Trophoblast cell (in vitro differentiated cells and primary cell): ENCODE results near the gene MRPL2.

ENCODE experiments used
- DNase-seq, 2 donors: peaks; one replicate each; pipeline ENCODE4 v3.0.0-alpha.2; 2016
- H2AFZ ChIP-seq: 2 replicates; pipeline ENCODE4 v1.6.1; 2013; ENCODE audit warnings: low read length, moderate library complexity, mild to moderate bottlenecking; ENCODE audit not compliant: insufficient read depth, poor library complexity
- H2AK5ac ChIP-seq: 2 replicates; pipeline ENCODE4 v1.6.1; 2013; ENCODE audit warnings: mild to moderate bottlenecking, low read length
- H2BK120ac ChIP-seq: 2 replicates; pipeline ENCODE4 v1.6.1; 2013; ENCODE audit warnings: low read length, mild to moderate bottlenecking, moderate library complexity; ENCODE audit not compliant: insufficient read depth, poor library complexity
- H2BK12ac ChIP-seq: 2 replicates; pipeline ENCODE4 v1.6.1; 2013; ENCODE audit warnings: mild to moderate bottlenecking, low read length, moderate library complexity
- H2BK5ac ChIP-seq: 2 replicates; pipeline ENCODE4 v1.6.1; 2013; ENCODE audit warnings: low read length, low read depth, moderate library complexity, mild to moderate bottlenecking; ENCODE audit not compliant: poor library complexity
- H3K14ac ChIP-seq: 2 replicates; pipeline ENCODE4 v1.6.1; 2013; ENCODE audit warnings: mild to moderate bottlenecking, low read length
- H3K18ac ChIP-seq: 2 replicates; pipeline ENCODE4 v1.6.1; 2013; ENCODE audit warnings: mild to moderate bottlenecking, low read length
- H3K23ac ChIP-seq: 2 replicates; pipeline ENCODE4 v1.6.1; 2013; ENCODE audit warnings: low read length
- H3K27ac ChIP-seq: 2 replicates; pipeline ENCODE4 v1.5.1; 2013; ENCODE audit warnings: low read depth, mild to moderate bottlenecking, inconsistent platforms, low read length, moderate library complexity
- H3K27me3 ChIP-seq: 2 replicates; pipeline ENCODE4 v1.6.1; 2013; ENCODE audit warnings: inconsistent platforms, mild to moderate bottlenecking, low read length, moderate library complexity; ENCODE audit not compliant: insufficient read depth
- H3K36me3 ChIP-seq, 2 experiments: 1 replicate in 1 of 2; 2 replicates in 1 of 2; pipeline ENCODE4 v1.6.1; 2013; ENCODE audit warnings: low read length in 2 of 2, mild to moderate bottlenecking in 2 of 2, moderate library complexity in 1 of 2; ENCODE audit not compliant: insufficient read depth in 2 of 2, control insufficient read depth in 1 of 2
- H3K4ac ChIP-seq: 2 replicates; pipeline ENCODE4 v1.6.1; 2013; ENCODE audit warnings: low read depth, mild to moderate bottlenecking, low read length, moderate library complexity
- H3K4me1 ChIP-seq, 2 experiments: 1 replicate in 1 of 2; 2 replicates in 1 of 2; pipeline ENCODE4 v1.6.1; 2013; ENCODE audit warnings: low read length in 2 of 2, mild to moderate bottlenecking in 2 of 2, moderate library complexity in 1 of 2; ENCODE audit not compliant: insufficient read depth in 2 of 2, control insufficient read depth in 1 of 2
- H3K4me2 ChIP-seq: 2 replicates; pipeline ENCODE4 v1.6.1; 2013; ENCODE audit warnings: inconsistent platforms, mild to moderate bottlenecking, low read length, moderate library complexity
- H3K4me3 ChIP-seq: 2 replicates; pipeline ENCODE4 v1.5.1; 2013; ENCODE audit warnings: mild to moderate bottlenecking, low read depth, low read length, inconsistent platforms
- H3K79me1 ChIP-seq: one replicate; pipeline ENCODE4 v1.6.1; 2013; ENCODE audit warnings: low read length
- H3K79me2 ChIP-seq: 2 replicates; pipeline ENCODE4 v1.6.1; 2013; ENCODE audit warnings: low read length, mild to moderate bottlenecking; ENCODE audit not compliant: control insufficient read depth, insufficient read depth, poor library complexity
- H3K9ac ChIP-seq: 2 replicates; pipeline ENCODE4 v1.6.1; 2013; ENCODE audit warnings: mild to moderate bottlenecking, low read length
- H3K9me3 ChIP-seq: 2 replicates; pipeline ENCODE4 v1.6.1; 2013; ENCODE audit warnings: low read depth, mild to moderate bottlenecking, control low read depth, inconsistent platforms, low read length; ENCODE audit not compliant: insufficient read depth
- H4K12ac ChIP-seq: 2 replicates; pipeline ENCODE4 v1.6.1; 2013; ENCODE audit warnings: low read depth, mild to moderate bottlenecking, low read length, moderate library complexity
- H4K8ac ChIP-seq: 2 replicates; pipeline ENCODE4 v1.6.1; 2013; ENCODE audit warnings: low read depth, mild to moderate bottlenecking, low read length, moderate library complexity
- H4K91ac ChIP-seq: one replicate; pipeline ENCODE4 v1.6.1; 2013; ENCODE audit warnings: low read depth, mild to moderate bottlenecking, low read length, moderate library complexity
- WGBS: extraction: QIAGEN DNeasy Blood & Tissue Kit; methylation state at CpG from one replicate; pipeline ENCODE4 v1.1.7; 2013; ENCODE audit warnings: missing lambda C conversion rate; ENCODE audit not compliant: insufficient read length, insufficient coverage; ENCODE audit errors: extremely low coverage; 5-methylcytosine and 5-hydroxymethylcytosine counted together

The MRPL2 gene

GRCh38 chr6:43054206-43054943 lies 4.9 kb downstream of the MRPL2 start:
- Histone ChIP-seq H2BK120ac (peak overlapping the region; percentile 57), H2AK5ac (peak overlapping the region; percentile 99), H3K27me3 (no peaks in the 10 kb centered on the region), H3K4me2 (peak overlapping the region; percentile 72), H2BK5ac (peak overlapping the region; percentile 8), H3K9me3 (no peaks in the 10 kb centered on the region), H3K18ac (peak overlapping the region; percentile 70), H3K4me3 (no peak overlapping the region), H3K4ac (peak overlapping the region; percentile 74), H2AFZ (peak overlapping the region; percentile 73), H2BK12ac (peak overlapping the region; percentile 89), H3K23ac (no peak overlapping the region), H3K9ac (no peak overlapping the region), H3K27ac (peak overlapping the region; percentile 57), H3K36me3 (peaks cover 23 to 33% of the 10 kb centered on the region in 2 experiments), H3K14ac (peak overlapping the region; percentile 65), H3K4me1 (peaks cover 21 to 43% of the 10 kb centered on the region in 2 experiments), H4K91ac (peak overlapping the region; percentile 85), H4K8ac (peak overlapping the region; percentile 91), H4K12ac (peak overlapping the region; percentile 20), H3K79me2 (peaks cover 10% of the 10 kb centered on the region), H3K79me1 (peaks cover 12% of the 10 kb centered on the region)
- no CpG with 5 or more reads among the region's 17 CpGs for WGBS
- no peak for DNase-seq

- Histone ChIP-seq H2BK12ac (peak within 1 kb of the TSS; percentile 89), H4K91ac (peak within 1 kb of the TSS; percentile 100), H3K79me2 (peaks cover 8% of the 10 kb centered on the region), H3K14ac (peak within 1 kb of the TSS; percentile 100), H3K79me1 (peaks cover 9% of the 10 kb centered on the region), H3K4me1 (peaks cover 21 to 43% of the 10 kb centered on the region in 2 experiments), H3K36me3 (peaks cover 26 to 36% of the 10 kb centered on the region in 2 experiments), H4K8ac (peak within 1 kb of the TSS; percentile 100), H3K27me3 (no peaks in the 10 kb centered on the region), H3K4ac (peak within 1 kb of the TSS; percentile 99), H3K4me3 (peak within 1 kb of the TSS; percentile 76), H3K23ac (no peak within 1 kb of the TSS), H4K12ac (peak within 1 kb of the TSS; percentile 97), H2BK5ac (peak within 1 kb of the TSS; percentile 96), H3K27ac (peak within 1 kb of the TSS; percentile 94), H2AK5ac (peak within 1 kb of the TSS; percentile 99), H3K18ac (peak within 1 kb of the TSS; percentile 99), H3K4me2 (peak within 1 kb of the TSS; percentile 72), H2BK120ac (peak within 1 kb of the TSS; percentile 97), H2AFZ (peak within 1 kb of the TSS; percentile 73), H3K9me3 (no peaks in the 10 kb centered on the region), H3K9ac (peak within 1 kb of the TSS; percentile 92)
- peak; percentile 86 to 93 for DNase-seq
- no CpG with 5 or more reads among the region's 45 CpGs for WGBS
Observed at GRCh38 chr6:43053545-43054205, 5.6 kb downstream of the MRPL2 start, which contains the start of gene CUL7. TSS of gene CUL7 (minus strand) at chr6:43053851. CDS start at chr6:43052788, 1,063 bp downstream.

DNA sequence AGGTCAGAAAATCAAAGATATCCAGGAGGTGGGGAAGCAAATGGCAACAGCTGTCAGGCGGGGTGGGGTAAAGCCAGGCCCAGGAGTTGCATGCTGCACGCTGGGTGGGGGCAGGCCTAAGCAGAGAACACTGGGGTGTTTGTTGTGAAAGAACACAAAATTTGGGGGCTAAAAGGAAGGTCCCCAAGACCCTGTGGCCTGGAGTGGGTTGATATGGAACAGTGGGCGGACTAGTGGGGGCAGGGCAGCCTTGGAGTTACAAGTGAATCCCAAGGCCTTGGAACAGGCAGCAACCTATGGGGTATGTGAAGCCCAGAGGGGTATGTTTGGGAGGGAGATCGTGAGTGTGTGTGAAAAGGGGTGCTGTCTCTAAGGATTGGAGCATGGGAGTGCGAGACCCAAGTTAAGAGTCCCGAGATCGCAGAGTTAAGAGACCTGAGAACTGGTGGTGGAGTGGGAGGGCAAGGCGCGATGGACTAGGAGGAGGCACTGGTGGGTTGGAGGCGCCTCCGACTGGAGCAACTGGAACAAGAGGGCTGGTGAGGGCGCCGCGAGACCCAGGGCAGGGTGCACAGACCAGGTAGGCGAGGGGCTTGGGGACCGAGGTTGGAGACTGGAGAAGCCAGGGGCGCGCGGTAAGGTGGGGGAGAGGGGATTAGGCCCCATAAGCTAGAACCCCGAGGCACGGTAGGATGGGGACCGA lies 6.2 kb downstream of the MRPL2 start:
- WGBS: no CpG with 5 or more reads among the region's 22 CpGs
- H2BK5ac ChIP-seq: peak overlapping the region; percentile 96
- H4K12ac ChIP-seq: peak overlapping the region; percentile 97
- peak overlapping the region; percentile 92 for H3K9ac ChIP-seq
- H3K18ac ChIP-seq: peak overlapping the region; percentile 99
- H3K36me3 ChIP-seq: peaks cover 29 to 40% of the 10 kb centered on the region in 2 experiments
- peak overlapping the region; percentile 94 for H3K27ac ChIP-seq
- H3K4me3 ChIP-seq: peak overlapping the region; percentile 76
- peak overlapping the region; percentile 97 for H2BK120ac ChIP-seq
- peak overlapping the region; percentile 31 for H2BK12ac ChIP-seq
- H2AK5ac ChIP-seq: peak overlapping the region; percentile 99
- H3K27me3 ChIP-seq: no peaks in the 10 kb centered on the region
- peak overlapping the region; percentile 100 for H4K91ac ChIP-seq
- H3K23ac ChIP-seq: no peak overlapping the region
- peak overlapping the region; percentile 72 for H3K4me2 ChIP-seq
- H4K8ac ChIP-seq: peak overlapping the region; percentile 100
- H3K79me2 ChIP-seq: peaks cover 8% of the 10 kb centered on the region
- peak overlapping the region; percentile 68 for H2AFZ ChIP-seq
- H3K79me1 ChIP-seq: peaks cover 9% of the 10 kb centered on the region
- H3K14ac ChIP-seq: peak overlapping the region; percentile 100
- H3K4me1 ChIP-seq: peaks cover 18 to 39% of the 10 kb centered on the region in 2 experiments
- DNase-seq: peak in 1 of 2 donors; percentile 12
- no peaks in the 10 kb centered on the region for H3K9me3 ChIP-seq
- H3K4ac ChIP-seq: peak overlapping the region; percentile 99

DNA sequence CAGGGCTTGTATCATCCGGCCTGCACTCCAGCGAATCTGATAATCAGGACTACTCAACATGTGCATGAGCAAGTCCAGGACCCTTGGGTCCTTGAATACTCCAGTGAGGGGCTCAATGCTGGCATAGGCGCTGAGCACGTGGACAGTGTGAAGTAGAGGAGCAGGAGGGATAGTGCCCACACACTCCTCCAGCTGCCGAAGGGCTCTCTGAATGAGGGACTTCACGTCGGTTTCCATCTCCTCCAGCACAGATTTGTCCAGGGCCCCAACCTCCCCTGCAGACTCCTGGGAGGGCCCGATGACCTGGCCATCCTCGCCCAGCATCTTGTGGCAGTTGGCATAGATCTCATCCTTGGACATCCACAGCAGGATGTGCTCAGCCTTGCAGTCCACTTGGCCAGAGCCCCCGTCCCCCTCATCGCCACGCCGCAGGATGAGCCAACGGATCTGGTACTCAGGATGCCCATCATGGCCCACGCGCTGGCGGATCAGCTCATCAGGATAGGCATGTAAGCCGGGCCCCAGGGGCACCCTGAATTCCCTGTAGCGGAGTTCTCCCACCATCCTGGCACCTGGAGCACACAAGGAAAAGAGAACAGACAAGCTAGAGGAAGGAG lies 6.9 kb downstream of the MRPL2 start:
- Histone ChIP-seq H3K18ac (peak overlapping the region; percentile 99), H4K91ac (peak overlapping the region; percentile 100), H3K14ac (no peak overlapping the region), H3K79me1 (peaks cover 9% of the 10 kb centered on the region), H3K9me3 (no peaks in the 10 kb centered on the region), H3K23ac (no peak overlapping the region), H2AFZ (no peak overlapping the region), H2BK12ac (no peak overlapping the region), H3K36me3 (peaks cover 33 to 43% of the 10 kb centered on the region in 2 experiments), H3K4ac (peak overlapping the region; percentile 99), H4K12ac (peak overlapping the region; percentile 97), H2BK120ac (no peak overlapping the region), H2AK5ac (peak overlapping the region; percentile 56), H2BK5ac (no peak overlapping the region), H3K9ac (no peak overlapping the region), H3K27ac (no peak overlapping the region), H3K27me3 (no peaks in the 10 kb centered on the region), H3K4me1 (peaks cover 18 to 39% of the 10 kb centered on the region in 2 experiments), H3K4me3 (no peak overlapping the region), H3K4me2 (peak overlapping the region; percentile 72), H3K79me2 (peaks cover 8% of the 10 kb centered on the region), H4K8ac (peak overlapping the region; percentile 18)
- DNase-seq: no peak
- WGBS: no CpG with 5 or more reads among the region's 19 CpGs
